Transverse colon (tissue), 4 donors: ENCODE measurements around the gene CDK7. TPM values are rescaled to one million over a fixed set of nuclear protein-coding genes. Genes with fewer than 3 reads are reported as not detected.

Experiments
- DNase-seq: peaks from one replicate; pipeline ENCODE4 v3.0.0-alpha.2; 2019
- H3K27ac ChIP-seq, 4 donors: fragments of 200-600 bp; sonication (generic); 2 replicates each; pipeline ENCODE4 v1.5.1; 2016 to 2018; ENCODE audit warnings: inconsistent platforms in 4 of 4
- H3K27me3 ChIP-seq: fragments of 200-600 bp; sonication (generic); 2 replicates; pipeline ENCODE4 v1.5.1; 2017; ENCODE audit warnings: inconsistent platforms
- H3K36me3 ChIP-seq, 4 donors: fragments of 200-600 bp; sonication (generic); 2 replicates each; pipeline ENCODE4 v1.5.1; 2017 to 2019; ENCODE audit warnings: inconsistent platforms in 4 of 4
- H3K4me1 ChIP-seq, 4 donors: fragments of 200-600 bp; sonication (generic); 2 replicates each; pipeline ENCODE4 v1.5.1; 2017 to 2020; ENCODE audit warnings: inconsistent platforms in 4 of 4
- H3K4me3 ChIP-seq, 4 donors: fragments of 200-600 bp; sonication (generic); 1 replicate in 1 of 4; 2 replicates in 3 of 4; pipeline versions ENCODE4 v1.5.1 to v1.6.1; 2017 to 2019; ENCODE audit warnings: inconsistent platforms in 4 of 4
- H3K9me3 ChIP-seq, 2 donors: fragments of 200-600 bp; sonication (generic); 2 replicates each; pipeline ENCODE4 v1.5.1; 2017 to 2019; ENCODE audit warnings: inconsistent platforms in 2 of 2
- CTCF ChIP-seq, 5 experiments: fragments of 200-600 bp in 3 of 5; fragments of 450-650 bp in 2 of 5; sonication (generic) in 3 of 5; IDR thresholded peaks; 1 replicate in 2 of 5; 2 replicates in 3 of 5; pipeline ENCODE4 v1.5.1; 2016 to 2017; ENCODE audit warnings: antibody characterized with exemption in 5 of 5, inconsistent platforms in 3 of 5, mild to moderate bottlenecking in 2 of 5, moderate library complexity in 1 of 5
- EP300 ChIP-seq: sonication (generic); formaldehyde crosslinking; IDR thresholded peaks from one replicate; pipeline ENCODE4 v1.6.1; 2017; ENCODE audit warnings: antibody characterized with exemption, low read depth
- POLR2A ChIP-seq: fragments of 450-650 bp; IDR thresholded peaks from one replicate; pipeline ENCODE4 v1.6.1; 2016; ENCODE audit warnings: antibody characterized with exemption, mild to moderate bottlenecking, moderate library complexity
- POLR2AphosphoS5 ChIP-seq, 3 donors: sonication (generic); formaldehyde crosslinking; IDR thresholded peaks; one replicate each; pipeline ENCODE4 v1.6.1; 2016; ENCODE audit warnings: antibody characterized with exemption in 3 of 3
- WGBS, 2 donors: methylation state at CpG; one replicate each; pipeline ENCODE4 v1.1.5; 2018; ENCODE audit warnings: low coverage in 1 of 2; 5-methylcytosine and 5-hydroxymethylcytosine counted together
- in situ Hi-C, 4 donors: fragments of 200-750 bp; cut with MboI; loops; one replicate each; pipeline versions ENCODE4 v1.15.0 to v1.15.1; 2017; ENCODE audit warnings: low sequenced_read_pairs in 3 of 4, low pct_ligation_motif_present in 1 of 4, low pct_unique_long_range_greater_than_20kb in 1 of 4
- intact Hi-C: fragments of 100-400 bp; cut with DNase I; formaldehyde crosslinking; loops from one replicate; pipeline ENCODE4 v1.15.1; 2023; ENCODE audit warnings: low total_unique reads
- total RNA-seq, 4 donors: library from RNA; depleted of rRNA; stranded (reverse); fragments of >200 nt; gene quantifications; one replicate each; pipeline ENCODE4 v1.1.0, GENCODE V29; 2016

The CDK7 gene
- total RNA-seq, 4 donors from 2014 or later = 10.8 to 61.7 (median 21.4) TPM

GRCh38 chr5:69281114-69281513 lies 46.4 kb downstream of the CDK7 start:
- peaks cover 0 to 19% (median 3%) of the 10 kb centered on the region in 4 donors for H3K36me3 ChIP-seq
- in situ Hi-C loops = no loop called here
- no peak for DNase-seq
- H3K9me3 ChIP-seq = no peaks in the 10 kb centered on the region
- intact Hi-C loops = no loop called here
- TF ChIP-seq CTCF (IDR thresholded peaks at IDR 0.05) (no peak), POLR2AphosphoS5 (IDR thresholded peaks at IDR 0.05) (no peak), EP300 (no peak), POLR2A (no peak)
- H3K27me3 ChIP-seq = no peaks in the 10 kb centered on the region
- no peak overlapping the region for H3K27ac ChIP-seq
- H3K4me1 ChIP-seq = peaks cover 0 to 13% (median 9%) of the 10 kb centered on the region in 4 donors
- 96 to 100% methylated on average over 1 of the region's 1 CpG for WGBS, 2 donors
- H3K4me3 ChIP-seq = no peak overlapping the region

- intact Hi-C loops = no loop called here
- no peak overlapping the region for H3K27ac ChIP-seq
- DNase-seq = no peak
- H3K36me3 ChIP-seq = peaks cover 0 to 19% (median 2%) of the 10 kb centered on the region in 4 donors
- H3K9me3 ChIP-seq = no peaks in the 10 kb centered on the region
- in situ Hi-C loops = no loop called here
- no peak overlapping the region for H3K4me3 ChIP-seq
- 96 to 100% methylated on average over 2 of the region's 2 CpGs for WGBS, 2 donors
- no peaks in the 10 kb centered on the region for H3K4me1 ChIP-seq
- H3K27me3 ChIP-seq = no peaks in the 10 kb centered on the region
- TF ChIP-seq POLR2A (no peak), POLR2AphosphoS5 (IDR thresholded peaks at IDR 0.05) (no peak), CTCF (IDR thresholded peaks at IDR 0.05) (no peak), EP300 (no peak)
Observed at GRCh38 chr5:69284203-69284602, 49.5 kb downstream of the CDK7 start.

GRCh38 chr5:69285448-69286116 lies 50.9 kb downstream of the CDK7 start:
- no peaks in the 10 kb centered on the region for H3K4me1 ChIP-seq
- no peaks in the 10 kb centered on the region for H3K9me3 ChIP-seq
- H3K27ac ChIP-seq = no peak overlapping the region
- peaks cover 0 to 14% (median 2%) of the 10 kb centered on the region in 4 donors for H3K36me3 ChIP-seq
- no peak for TF ChIP-seq POLR2A
- TF ChIP-seq EP300 = no peak
- DNase-seq = no peak
- intact Hi-C loops (no loop called here), in situ Hi-C loops (no loop called here)
- H3K27me3 ChIP-seq = no peaks in the 10 kb centered on the region
- 63 to 69% methylated on average over 3 to 5 of the region's 5 CpGs for WGBS, 2 donors
- H3K4me3 ChIP-seq = no peak overlapping the region

- in situ Hi-C loops = no loop called here
- WGBS, 2 donors = 40 to 77% methylated on average over 1 to 2 of the region's 2 CpGs
- Histone ChIP-seq H3K4me1 (no peaks in the 10 kb centered on the region), H3K27me3 (no peaks in the 10 kb centered on the region), H3K9me3 (no peaks in the 10 kb centered on the region), H3K4me3 (no peak overlapping the region), H3K27ac (no peak overlapping the region), H3K36me3 (peaks cover 0 to 4% (median 2%) of the 10 kb centered on the region in 4 donors)
- intact Hi-C loops = no loop called here
- no peak for TF ChIP-seq POLR2A
- TF ChIP-seq POLR2AphosphoS5 (IDR thresholded peaks at IDR 0.05) = no peak
- no peak for TF ChIP-seq CTCF (IDR thresholded peaks at IDR 0.05)
- no peak for TF ChIP-seq EP300
- no peak for DNase-seq
Observed at GRCh38 chr5:69288069-69288468, 53.4 kb downstream of the CDK7 start.
